A673 (cell line): ENCODE results near the gene BNIP1. TPM values are rescaled to one million over a fixed set of nuclear protein-coding genes. Genes with fewer than 3 reads are reported as not detected.

Experiments
- BruUV-seq: library from RNA; stranded (reverse); fragments of 400-500 nt; replicated peaks from 2 replicates; lab custom pipeline; 2021; lab: Mats Ljungman, UMichigan
- CTCF ChIA-PET: fragments of 300-600 bp; sonication (Branson Sonifier 250); formaldehyde crosslinking; loops from one replicate; lab custom pipeline; 2022; ENCODE audit warnings: antibody characterized with exemption; lab: Charles Lee
- POLR2A ChIA-PET: fragments of 300-600 bp; sonication (Branson Sonifier 250); formaldehyde crosslinking; loops from one replicate; lab custom pipeline; 2022; ENCODE audit warnings: antibody characterized with exemption; ENCODE audit not compliant: low non-redundant PET; lab: Charles Lee
- DNase-seq: peaks from one replicate; pipeline ENCODE4 v3.0.0-alpha.2; 2015; ENCODE audit warnings: low spot score
- H3K27ac ChIP-seq: fragments of 200-600 bp; sonication (generic); 2 replicates; pipeline ENCODE4 v1.5.1; 2016; ENCODE audit warnings: mixed run types, low read depth, mild to moderate bottlenecking, mixed read lengths, antibody characterized with exemption, low read length; ENCODE audit not compliant: poor library complexity, severe bottlenecking
- H3K27me3 ChIP-seq: fragments of 200-600 bp; sonication (generic); replicated peaks from 2 replicates; pipeline ENCODE4 v1.6.1; 2017; ENCODE audit warnings: mixed run types, low read depth, mild to moderate bottlenecking, mixed read lengths, antibody characterized with exemption, low read length; ENCODE audit not compliant: insufficient read depth, poor library complexity
- H3K36me3 ChIP-seq: fragments of 200-600 bp; sonication (generic); 2 replicates; pipeline ENCODE4 v1.6.1; 2016; ENCODE audit warnings: mixed run types, mild to moderate bottlenecking, mixed read lengths, antibody characterized with exemption, low read length; ENCODE audit not compliant: insufficient read depth, poor library complexity, severe bottlenecking
- H3K4me1 ChIP-seq: fragments of 200-600 bp; sonication (generic); 2 replicates; pipeline ENCODE4 v1.6.1; 2017; ENCODE audit warnings: mixed run types, mild to moderate bottlenecking, mixed read lengths, antibody characterized with exemption, low read length; ENCODE audit not compliant: insufficient read depth, poor library complexity, severe bottlenecking
- H3K4me3 ChIP-seq: fragments of 200-600 bp; sonication (generic); 2 replicates; pipeline ENCODE4 v1.5.1; 2016; ENCODE audit warnings: low read depth, mixed run types, mild to moderate bottlenecking, mixed read lengths, low read length; ENCODE audit not compliant: poor library complexity, severe bottlenecking
- H3K9me3 ChIP-seq: fragments of 200-600 bp; sonication (generic); 2 replicates; pipeline ENCODE4 v1.6.1; 2016; ENCODE audit warnings: mixed run types, low read depth, mild to moderate bottlenecking, mixed read lengths, antibody characterized with exemption, low read length; ENCODE audit not compliant: poor library complexity, severe bottlenecking
- EZH2 ChIP-seq: fragments of 200-600 bp; sonication (generic); IDR thresholded peaks from 2 replicates; pipeline ENCODE4 v1.6.1; 2017; ENCODE audit warnings: borderline replicate concordance, low read depth, mild to moderate bottlenecking, mixed read lengths, antibody characterized with exemption, low read length; ENCODE audit not compliant: poor library complexity, severe bottlenecking
- intact Hi-C: fragments of 100-400 bp; cut with micrococcal nuclease; formaldehyde crosslinking; loops from one replicate; pipeline ENCODE4 v1.10.0; 2022; ENCODE audit not compliant: unreplicated experiment
- total RNA-seq: library from RNA; stranded (reverse); gene quantifications from 2 replicates; pipeline ENCODE4 v1.2.3, GENCODE V29; 2021
- TF ChIP-seq, protein P1 (sequence below): fragments of 300-800, 200-600 bp; sonication (generic); conservative IDR thresholded peaks from 2 replicates; pipeline ENCODE4 v1.5.1; 2017; ENCODE audit warnings: low read depth, mild to moderate bottlenecking, antibody characterized with exemption, low read length, moderate library complexity, mixed read lengths

BNIP1 gene
- total RNA-seq, 1 experiment from 2014 or later: 14.7 TPM

DNA sequence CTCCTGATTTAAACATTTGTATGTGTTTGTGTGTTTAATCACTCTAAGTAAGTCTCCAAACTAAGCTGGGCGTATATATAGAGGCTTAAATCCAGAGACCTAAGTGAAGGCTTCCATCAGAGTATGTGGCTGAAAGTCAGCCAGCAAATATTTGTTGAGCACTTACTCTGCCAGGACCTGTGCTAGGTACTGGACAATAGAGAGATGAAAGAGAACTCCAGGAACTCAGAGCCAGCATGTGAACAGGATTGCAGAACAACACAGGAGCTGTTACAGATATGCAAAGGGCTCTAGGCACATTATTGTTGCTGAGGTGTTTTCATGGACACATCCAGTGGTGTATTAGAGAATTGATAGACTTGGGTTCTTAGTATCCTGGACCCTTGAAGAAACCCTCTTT, 4.7 kb upstream of the BNIP1 start:
- BruUV-seq: no TSS peak
- TF ChIP-seq EZH2: no peak
- TF ChIP-seq, protein P1, sequence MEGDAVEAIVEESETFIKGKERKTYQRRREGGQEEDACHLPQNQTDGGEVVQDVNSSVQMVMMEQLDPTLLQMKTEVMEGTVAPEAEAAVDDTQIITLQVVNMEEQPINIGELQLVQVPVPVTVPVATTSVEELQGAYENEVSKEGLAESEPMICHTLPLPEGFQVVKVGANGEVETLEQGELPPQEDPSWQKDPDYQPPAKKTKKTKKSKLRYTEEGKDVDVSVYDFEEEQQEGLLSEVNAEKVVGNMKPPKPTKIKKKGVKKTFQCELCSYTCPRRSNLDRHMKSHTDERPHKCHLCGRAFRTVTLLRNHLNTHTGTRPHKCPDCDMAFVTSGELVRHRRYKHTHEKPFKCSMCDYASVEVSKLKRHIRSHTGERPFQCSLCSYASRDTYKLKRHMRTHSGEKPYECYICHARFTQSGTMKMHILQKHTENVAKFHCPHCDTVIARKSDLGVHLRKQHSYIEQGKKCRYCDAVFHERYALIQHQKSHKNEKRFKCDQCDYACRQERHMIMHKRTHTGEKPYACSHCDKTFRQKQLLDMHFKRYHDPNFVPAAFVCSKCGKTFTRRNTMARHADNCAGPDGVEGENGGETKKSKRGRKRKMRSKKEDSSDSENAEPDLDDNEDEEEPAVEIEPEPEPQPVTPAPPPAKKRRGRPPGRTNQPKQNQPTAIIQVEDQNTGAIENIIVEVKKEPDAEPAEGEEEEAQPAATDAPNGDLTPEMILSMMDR: no peak
- no peaks in the 10 kb centered on the region for H3K36me3 ChIP-seq
- no peaks in the 10 kb centered on the region for H3K27me3 ChIP-seq
- H3K9me3 ChIP-seq: no peaks in the 10 kb centered on the region
- no peak overlapping the region for H3K27ac ChIP-seq
- ChIA-PET POLR2A (no interaction called here), CTCF (no interaction called here)
- intact Hi-C loops: loop anchor here (10.0 kb wide), 1 partner anchor 155 kb away; the partner anchor contains the start of gene ATP6V0E1
- H3K4me3 ChIP-seq: no peak overlapping the region
- H3K4me1 ChIP-seq: no peaks in the 10 kb centered on the region
- no peak for DNase-seq

DNA sequence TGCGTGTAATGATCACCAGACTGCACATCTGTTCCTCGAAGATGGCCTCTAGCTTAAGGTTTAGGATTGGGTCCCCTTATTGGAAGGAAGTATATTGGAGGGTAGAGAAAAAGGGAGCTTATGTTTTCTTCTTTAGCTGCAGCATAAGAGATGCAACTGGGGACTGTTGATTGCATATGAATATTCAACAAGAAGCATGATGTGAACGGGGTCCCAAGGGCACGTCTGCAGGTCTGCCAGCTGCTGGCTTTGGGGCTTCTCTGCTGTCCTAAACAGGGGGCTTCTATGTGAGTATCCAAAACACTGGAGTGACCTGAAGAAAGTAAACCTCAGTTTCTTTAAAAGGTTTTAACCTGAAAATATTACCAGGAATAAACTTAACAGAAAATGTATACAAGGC, 3.6 kb upstream of the BNIP1 start:
- Histone ChIP-seq H3K9me3 (no peaks in the 10 kb centered on the region), H3K27ac (no peak overlapping the region), H3K27me3 (no peaks in the 10 kb centered on the region), H3K4me1 (no peaks in the 10 kb centered on the region), H3K36me3 (no peaks in the 10 kb centered on the region), H3K4me3 (no peak overlapping the region)
- intact Hi-C loops: loop anchor here (10.0 kb wide), 1 partner anchor 156 kb away; the partner anchor contains the start of gene ATP6V0E1
- no peak for DNase-seq
- TF ChIP-seq EZH2: no peak
- TF ChIP-seq, protein P1: no peak
- CTCF ChIA-PET: no interaction called here
- no TSS peak for BruUV-seq
- POLR2A ChIA-PET: no interaction called here

DNA sequence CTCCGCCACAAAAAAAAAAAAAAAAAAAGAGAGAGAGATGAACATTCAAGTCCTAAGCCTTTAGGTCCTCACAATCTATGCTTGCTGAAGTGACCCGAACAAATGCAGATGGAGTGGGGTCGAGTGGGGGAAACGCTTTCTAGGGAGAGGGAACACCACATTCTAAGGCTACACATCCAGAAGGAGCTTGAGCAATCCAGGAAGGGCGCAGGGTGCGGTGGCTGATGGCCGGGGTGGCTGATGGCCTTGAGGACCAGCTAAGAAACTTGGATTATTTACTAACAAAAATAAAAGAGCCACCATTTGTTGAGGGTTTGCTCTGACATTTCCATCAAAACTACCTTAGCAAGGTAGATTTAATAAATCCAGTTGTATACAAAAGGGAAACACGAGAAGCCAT, 764 bp upstream of the BNIP1 start:
- Histone ChIP-seq H3K27ac (no peak overlapping the region), H3K4me3 (no peak overlapping the region), H3K4me1 (no peaks in the 10 kb centered on the region), H3K27me3 (no peaks in the 10 kb centered on the region), H3K9me3 (no peaks in the 10 kb centered on the region), H3K36me3 (peaks cover 5% of the 10 kb centered on the region)
- CTCF ChIA-PET: interaction anchor here (0.7 kb wide), 1 partner anchor 138 kb away, joined by 8 read pairs; no protein-coding TSS in a partner anchor
- DNase-seq: no peak
- TF ChIP-seq, protein P1: no peak
- no peak for TF ChIP-seq EZH2
- POLR2A ChIA-PET: no interaction called here
- intact Hi-C loops: loop anchor here (10.0 kb wide), 1 partner anchor 159 kb away; the partner anchor contains the start of gene ATP6V0E1
- no TSS peak for BruUV-seq
